Measurements from ENCODE around the gene PLCG1. TPM values are rescaled to one million over a fixed set of nuclear protein-coding genes. Genes with fewer than 3 reads are reported as not detected.
A peak's percentile ranks its signal among the peaks of the same experiment; 100 is the strongest.

Gene PLCG1
- total RNA-seq, 1 donor from 2014 or later, result 320 TPM

- peak overlapping the region; percentile 93 for H3K4me3 Mint-ChIP-seq
- peaks cover 2% of the 10 kb centered on the region for H3K36me3 Mint-ChIP-seq (ENCODE audit: low read depth)
- H3K27me3 Mint-ChIP-seq (ENCODE audit: low read depth), result peaks cover 3% of the 10 kb centered on the region
- DNase-seq (ENCODE audit: low read depth, low spot score), result peak; percentile 28
- H3K4me1 Mint-ChIP-seq, result peaks cover 33% of the 10 kb centered on the region
- H3K27ac Mint-ChIP-seq (ENCODE audit: unreplicated experiment), result no peak overlapping the region
- peak; percentile 75 for TF ChIP-seq CTCF (conservative IDR thresholded peaks at IDR 0.05)
- H3K9me3 Mint-ChIP-seq, result no peaks in the 10 kb centered on the region
Measured at GRCh38 chr20:41135187-41135887, 2.0 kb upstream of the PLCG1 start.

- Mint-ChIP-seq H3K4me1 (peaks cover 41% of the 10 kb centered on the region), H3K9me3 (no peaks in the 10 kb centered on the region), H3K27me3 (ENCODE audit: low read depth) (peaks cover 3% of the 10 kb centered on the region), H3K4me3 (peak overlapping the region; percentile 93), H3K36me3 (ENCODE audit: low read depth) (no peaks in the 10 kb centered on the region), H3K27ac (ENCODE audit: unreplicated experiment) (peak overlapping the region; percentile 97)
- no peak for DNase-seq (ENCODE audit: low read depth, low spot score)
- TF ChIP-seq CTCF (conservative IDR thresholded peaks at IDR 0.05), result no peak
Measured at GRCh38 chr20:41135888-41136679, 1.3 kb upstream of the PLCG1 start.

GRCh38 chr20:41137614-41138474, 501 bp downstream of the PLCG1 start:
- TF ChIP-seq CTCF (conservative IDR thresholded peaks at IDR 0.05), result no peak
- peaks cover 58% of the 10 kb centered on the region for H3K4me1 Mint-ChIP-seq
- H3K4me3 Mint-ChIP-seq, result peak overlapping the region; percentile 89
- H3K27me3 Mint-ChIP-seq (ENCODE audit: low read depth), result peaks cover 3% of the 10 kb centered on the region
- H3K9me3 Mint-ChIP-seq, result no peaks in the 10 kb centered on the region
- peak; percentile 59 for DNase-seq (ENCODE audit: low read depth, low spot score)
- H3K27ac Mint-ChIP-seq (ENCODE audit: unreplicated experiment), result peak overlapping the region; percentile 96
- no peaks in the 10 kb centered on the region for H3K36me3 Mint-ChIP-seq (ENCODE audit: low read depth)

- no peak for DNase-seq (ENCODE audit: low read depth, low spot score)
- no peak for TF ChIP-seq CTCF (conservative IDR thresholded peaks at IDR 0.05)
- Mint-ChIP-seq H3K4me1 (peaks cover 67% of the 10 kb centered on the region), H3K27me3 (ENCODE audit: low read depth) (peaks cover 3% of the 10 kb centered on the region), H3K4me3 (peak overlapping the region; percentile 89), H3K36me3 (ENCODE audit: low read depth) (no peaks in the 10 kb centered on the region), H3K27ac (ENCODE audit: unreplicated experiment) (peak overlapping the region; percentile 93), H3K9me3 (no peaks in the 10 kb centered on the region)
Measured at GRCh38 chr20:41138475-41139226, 1.3 kb downstream of the PLCG1 start.
